ENCODE measurements around the gene UBA52. TPM values are rescaled to one million over a fixed set of nuclear protein-coding genes. Genes with fewer than 3 reads are reported as not detected.
A peak's percentile ranks its signal among the peaks of the same experiment; 100 is the strongest.
"Not testable (repeated sequence)": the region's sequence is repeated elsewhere in the genome, so short reads cannot be mapped to it uniquely, and the experiment has no call there.

UBA52 gene
- total RNA-seq, 2 donors from 2014 or later: 798 to 822 TPM

GRCh38 chr19:18588611-18589379 is 17.1 kb downstream of the UBA52 start, which contains the start of gene REX1BD:
Gene REX1BD (plus strand): TSS chr19:18588798. CDS start chr19:18588802, 4 bp downstream.
- peak; percentile 84 to 89 for DNase-seq
- intact Hi-C loops (cut with DNase I, micrococcal nuclease): loop anchor here in 1 of 2 donors (10.0 kb wide), 1 partner anchor 124 kb away; no protein-coding TSS in a partner anchor
- ATAC-seq: peak; percentile 85

GRCh38 chr19:18589380-18590272 is 18.0 kb downstream of the UBA52 start:
- DNase-seq (peak; percentile 73 to 80), ATAC-seq (peak; percentile 81)
- intact Hi-C loops (cut with DNase I, micrococcal nuclease): loop anchor here (5.0 to 10.0 kb wide), 3 partner anchors 125 to 265 kb away; no protein-coding TSS in a partner anchor

- intact Hi-C loops (cut with DNase I, micrococcal nuclease): loop anchor here (5.0 to 10.0 kb wide), 2 partner anchors 257 to 264 kb away; no protein-coding TSS in a partner anchor
- DNase-seq (peak; percentile 36 to 49), ATAC-seq (no peak)
These were observed 18.9 kb downstream of the UBA52 start for GRCh38 chr19:18590273-18591272.

GRCh38 chr19:18591735-18592385 is 20.2 kb downstream of the UBA52 start:
- ATAC-seq (no peak), DNase-seq (no peak)
- intact Hi-C loops (cut with DNase I, micrococcal nuclease): loop anchor here (5.0 to 10.0 kb wide), 2 partner anchors 255 to 263 kb away; no protein-coding TSS in a partner anchor

GRCh38 chr19:18592732-18593131 is 21.1 kb downstream of the UBA52 start:
- intact Hi-C loops (cut with DNase I, micrococcal nuclease): loop anchor here (5.0 to 10.0 kb wide), 2 partner anchors 255 to 262 kb away; no protein-coding TSS in a partner anchor
- not testable (repeated sequence) for ATAC-seq, DNase-seq

GRCh38 chr19:18593367-18594095 is 21.9 kb downstream of the UBA52 start:
- intact Hi-C loops (cut with DNase I, micrococcal nuclease): loop anchor here (5.0 to 10.0 kb wide), 2 partner anchors 254 to 261 kb away; no protein-coding TSS in a partner anchor
- ATAC-seq: no peak
- DNase-seq: peak in 1 of 2 donors; percentile 41

- ATAC-seq: peak; percentile 76
- DNase-seq: peak; percentile 65 to 77
- intact Hi-C loops (cut with DNase I, micrococcal nuclease): loop anchor here (5.0 to 10.0 kb wide), 2 partner anchors 253 to 261 kb away; no protein-coding TSS in a partner anchor
These were observed 22.6 kb downstream of the UBA52 start for GRCh38 chr19:18594096-18594823.

GRCh38 chr19:18594824-18595373 is 23.2 kb downstream of the UBA52 start:
- intact Hi-C loops (cut with DNase I, micrococcal nuclease): loop anchor here (5.0 to 10.0 kb wide), 2 partner anchors 252 to 260 kb away; no protein-coding TSS in a partner anchor
- no peak for DNase-seq
- ATAC-seq: no peak

GRCh38 chr19:18595475-18595874 is 23.8 kb downstream of the UBA52 start:
- DNase-seq: no peak
- no peak for ATAC-seq
- intact Hi-C loops (cut with DNase I, micrococcal nuclease): loop anchor here in 1 of 2 donors (10.0 kb wide), 1 partner anchor 259 kb away; no protein-coding TSS in a partner anchor

GRCh38 chr19:18596752-18597157 is 25.1 kb downstream of the UBA52 start:
- intact Hi-C loops (cut with DNase I, micrococcal nuclease): loop anchor here in 1 of 2 donors (10.0 kb wide), 1 partner anchor 258 kb away; no protein-coding TSS in a partner anchor
- peak; percentile 57 for ATAC-seq
- peak; percentile 47 to 62 for DNase-seq

GRCh38 chr19:18597809-18598660 is 26.4 kb downstream of the UBA52 start:
- no peak for DNase-seq
- no peak for ATAC-seq
- intact Hi-C loops (cut with DNase I, micrococcal nuclease): loop anchor here in 1 of 2 donors (10.0 kb wide), 1 partner anchor 257 kb away; no protein-coding TSS in a partner anchor

GRCh38 chr19:18599485-18599884 is 27.8 kb downstream of the UBA52 start:
- intact Hi-C loops (cut with DNase I, micrococcal nuclease): loop anchor here in 1 of 2 donors (10.0 kb wide), 1 partner anchor 255 kb away; no protein-coding TSS in a partner anchor
- ATAC-seq: no peak
- no peak for DNase-seq

- ATAC-seq; intact Hi-C loops (cut with DNase I, micrococcal nuclease); DNase-seq: not testable (repeated sequence)
These were observed 29.2 kb downstream of the UBA52 start for GRCh38 chr19:18600692-18601397.

GRCh38 chr19:18601875-18602274 is 30.2 kb downstream of the UBA52 start:
- no peak for ATAC-seq
- DNase-seq: no peak
- intact Hi-C loops (cut with DNase I, micrococcal nuclease): no loop called here
